OCI-LY3 (cell line): ENCODE data around the gene TUBB4B.

ENCODE experiments used
- H2AFZ ChIP-seq: fragments of 200-600, 300-600 bp; shearing (Covaris generic); 2 replicates; pipeline ENCODE4 v1.6.0; 2014; ENCODE audit warnings: antibody characterized with exemption, low read depth, low read length
- H3K27ac ChIP-seq: fragments of 200-600, 300-600 bp; sonication (generic); 2 replicates; pipeline ENCODE4 v1.5.1; 2014; ENCODE audit warnings: mild to moderate bottlenecking, low read length, moderate library complexity, mixed read lengths
- H3K27me3 ChIP-seq: fragments of 200-600, 300-600 bp; sonication (generic); 2 replicates; pipeline ENCODE4 v1.6.1; 2014; ENCODE audit warnings: low read depth, low read length, mixed read lengths
- H3K36me3 ChIP-seq: fragments of 200-600, 300-600 bp; sonication (generic); replicated peaks from 2 replicates; pipeline ENCODE3; 2014; ENCODE audit warnings: low read depth, low read length, mixed read lengths
- H3K4me1 ChIP-seq: fragments of 300-600, 200-600 bp; sonication (generic); 2 replicates; pipeline ENCODE4 v1.6.1; 2014; ENCODE audit warnings: low read length, mixed read lengths
- H3K4me2 ChIP-seq: fragments of 200-600, 300-600 bp; sonication (generic); 2 replicates; pipeline ENCODE4 v1.6.1; 2014; ENCODE audit warnings: low read length, mixed read lengths
- H3K4me3 ChIP-seq: fragments of 300-600, 200-600 bp; sonication (generic); 2 replicates; pipeline ENCODE4 v1.5.1; 2014; ENCODE audit warnings: antibody characterized with exemption, mild to moderate bottlenecking, low read length, moderate library complexity
- H3K79me2 ChIP-seq: fragments of 300-600, 200-600 bp; shearing (Covaris generic); 2 replicates; pipeline ENCODE4 v1.6.1; 2014; ENCODE audit warnings: mild to moderate bottlenecking, low read length, mixed read lengths
- H3K9ac ChIP-seq: fragments of 300-600, 200-600 bp; shearing (Covaris generic); 2 replicates; pipeline ENCODE4 v1.6.0; 2014; ENCODE audit warnings: mild to moderate bottlenecking, low read length, moderate library complexity
- H3K9me3 ChIP-seq: fragments of 200-600, 300-600 bp; shearing (Covaris generic); 2 replicates; pipeline ENCODE4 v1.6.1; 2014; ENCODE audit warnings: low read length, mixed read lengths; ENCODE audit not compliant: insufficient read depth
- H4K20me1 ChIP-seq: fragments of 200-600, 300-600 bp; sonication (generic); 2 replicates; pipeline ENCODE4 v1.6.1; 2016; ENCODE audit warnings: low read length, mixed read lengths; ENCODE audit not compliant: insufficient read depth
- CTCF ChIP-seq: fragments of 200-600, 300-600 bp; sonication (generic); IDR thresholded peaks from 2 replicates; pipeline ENCODE4 v1.5.1; 2014; ENCODE audit warnings: antibody characterized with exemption, low read length, low read depth
- EZH2phosphoT487 ChIP-seq: fragments of 200-600 bp; shearing (Covaris generic); IDR thresholded peaks from 2 replicates; pipeline ENCODE4 v1.6.1; 2018; ENCODE audit warnings: antibody characterized with exemption, mixed run types, low read depth

The TUBB4B gene

DNA sequence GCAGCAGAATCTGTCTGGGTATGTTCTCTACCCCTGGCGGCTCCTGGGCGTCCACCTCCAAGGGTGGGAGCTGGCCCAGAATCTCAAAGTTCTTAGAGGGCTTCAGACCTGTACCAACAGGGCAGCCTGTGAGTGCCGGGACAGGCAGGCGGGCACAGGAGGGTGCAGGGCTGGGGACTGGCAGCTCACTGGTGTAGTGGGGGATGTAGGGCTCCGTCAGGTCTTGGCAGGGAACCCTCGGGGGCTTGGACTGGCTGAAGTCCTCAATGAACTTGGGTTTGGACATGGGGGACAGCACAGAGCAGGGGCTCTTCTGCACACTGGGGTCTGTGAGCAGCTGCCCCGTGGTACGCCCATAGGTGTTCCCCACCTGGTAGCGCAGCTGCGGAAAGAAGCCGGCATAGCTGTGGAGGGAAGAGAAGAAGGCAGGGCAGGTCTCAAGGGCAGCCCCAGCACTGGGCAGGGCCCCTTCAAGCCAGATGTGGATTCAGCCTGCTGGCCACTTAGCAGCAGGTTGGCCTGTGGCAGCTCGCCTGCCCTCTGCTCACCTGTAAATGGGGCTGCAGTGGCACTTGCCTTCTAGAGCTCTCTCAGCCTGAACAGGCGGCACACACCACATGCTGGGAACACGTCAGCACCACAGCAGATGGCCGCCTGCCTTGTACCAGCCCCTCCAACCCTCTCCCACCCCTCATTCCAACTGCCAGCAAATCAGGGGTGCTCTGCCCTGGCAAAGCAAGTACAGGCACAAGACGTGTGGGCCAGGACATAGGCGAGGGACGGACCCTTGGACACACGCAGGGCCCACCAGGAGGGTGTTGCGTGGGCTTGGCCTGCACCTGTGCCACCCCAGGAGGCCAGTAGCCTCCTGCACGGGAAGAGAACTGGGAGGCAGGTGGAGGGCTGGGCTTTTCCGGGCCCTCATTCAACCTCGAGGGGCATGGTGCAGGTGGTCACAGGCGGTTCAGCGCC is 4.6 kb downstream of the TUBB4B start:
- Histone ChIP-seq H3K27me3 (no peaks in the 10 kb centered on the region), H2AFZ (no peak overlapping the region), H3K9me3 (no peaks in the 10 kb centered on the region), H3K36me3 (peaks cover 20% of the 10 kb centered on the region), H3K4me1 (peaks cover 7% of the 10 kb centered on the region), H3K4me2 (no peak overlapping the region), H4K20me1 (peaks cover 26% of the 10 kb centered on the region), H3K27ac (no peak overlapping the region), H3K79me2 (peaks cover 20% of the 10 kb centered on the region), H3K9ac (no peak overlapping the region), H3K4me3 (no peak overlapping the region)
- TF ChIP-seq EZH2phosphoT487 (no peak), CTCF (no peak)

GRCh38 chr9:137247135-137247915 is 6.2 kb downstream of the TUBB4B start:
- Histone ChIP-seq H3K4me3 (no peak overlapping the region), H3K4me2 (no peak overlapping the region), H3K9ac (no peak overlapping the region), H4K20me1 (peaks cover 18% of the 10 kb centered on the region), H3K27ac (no peak overlapping the region), H3K36me3 (peaks cover 12% of the 10 kb centered on the region), H3K9me3 (no peaks in the 10 kb centered on the region), H3K27me3 (no peaks in the 10 kb centered on the region), H3K79me2 (peaks cover 9% of the 10 kb centered on the region), H3K4me1 (peaks cover 9% of the 10 kb centered on the region), H2AFZ (no peak overlapping the region)
- no peak for TF ChIP-seq EZH2phosphoT487
- TF ChIP-seq CTCF, result no peak

GRCh38 chr9:137247916-137248175 is 6.8 kb downstream of the TUBB4B start:
- Histone ChIP-seq H3K9me3 (no peaks in the 10 kb centered on the region), H3K27me3 (no peaks in the 10 kb centered on the region), H3K4me1 (peaks cover 10% of the 10 kb centered on the region), H3K4me3 (no peak overlapping the region), H3K9ac (no peak overlapping the region), H2AFZ (no peak overlapping the region), H4K20me1 (peaks cover 13% of the 10 kb centered on the region), H3K79me2 (peaks cover 4% of the 10 kb centered on the region), H3K4me2 (no peak overlapping the region), H3K27ac (no peak overlapping the region), H3K36me3 (peaks cover 11% of the 10 kb centered on the region)
- no peak for TF ChIP-seq EZH2phosphoT487

- Histone ChIP-seq H3K9ac (no peak overlapping the region), H2AFZ (no peak overlapping the region), H3K36me3 (no peaks in the 10 kb centered on the region), H3K9me3 (no peaks in the 10 kb centered on the region), H3K27ac (no peak overlapping the region), H4K20me1 (no peaks in the 10 kb centered on the region), H3K79me2 (peaks cover 12% of the 10 kb centered on the region), H3K4me1 (peaks cover 26% of the 10 kb centered on the region), H3K4me2 (no peak overlapping the region), H3K4me3 (no peak overlapping the region), H3K27me3 (no peaks in the 10 kb centered on the region)
- TF ChIP-seq CTCF, result no peak
Measured at GRCh38 chr9:137250329-137251193, 9.5 kb downstream of the TUBB4B start.
